ENCODE data around the gene ORM1.

ORM1 gene

DNA sequence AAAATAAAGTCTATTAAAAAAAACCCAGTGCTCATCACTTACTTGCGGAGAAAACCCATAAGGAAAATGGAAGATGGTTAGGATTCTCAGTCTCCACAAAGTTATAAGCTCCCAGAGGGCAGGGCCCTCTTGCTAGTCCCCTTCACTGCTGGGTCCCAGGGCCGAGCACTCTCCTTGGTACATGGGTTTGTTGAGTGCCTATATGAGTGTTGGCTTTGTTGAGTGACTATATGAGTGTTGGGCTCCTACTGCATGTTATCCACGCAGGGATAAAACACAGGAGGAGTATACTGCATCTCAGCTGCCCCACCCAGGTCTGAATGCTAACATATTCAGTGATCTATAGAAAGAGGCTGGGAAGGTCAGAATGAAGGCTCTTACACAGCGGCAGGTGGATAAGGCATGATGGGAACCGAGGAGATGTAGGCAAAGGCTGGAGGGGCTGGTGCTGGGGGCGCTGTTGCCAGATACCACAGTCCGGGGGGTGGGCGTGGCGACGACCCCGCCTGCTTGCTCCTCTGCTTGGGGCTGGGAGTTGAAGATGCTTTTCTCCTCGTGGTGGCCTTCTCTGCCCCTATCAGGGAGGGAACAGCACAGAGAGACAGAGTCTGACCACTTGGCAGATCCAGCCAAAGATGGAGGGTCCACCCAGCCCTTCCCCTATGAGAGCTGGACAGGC lies 18.4 kb downstream of the ORM1 start:
- DNase-seq (ENCODE audit: low spot score) (no peak), FAIRE-seq (no peak)

- no peak for FAIRE-seq
Measured at GRCh38 chr9:114341991-114342390, 19.1 kb downstream of the ORM1 start.

GRCh38 chr9:114342755-114343440 lies 20.0 kb downstream of the ORM1 start:
- FAIRE-seq, result no peak
- DNase-seq (ENCODE audit: low spot score), result no peak

More at GRCh38 chr9:114341991-114342390, 19.1 kb downstream of the ORM1 start:
- DNase-seq (ENCODE audit: low spot score), result no peak

DNA sequence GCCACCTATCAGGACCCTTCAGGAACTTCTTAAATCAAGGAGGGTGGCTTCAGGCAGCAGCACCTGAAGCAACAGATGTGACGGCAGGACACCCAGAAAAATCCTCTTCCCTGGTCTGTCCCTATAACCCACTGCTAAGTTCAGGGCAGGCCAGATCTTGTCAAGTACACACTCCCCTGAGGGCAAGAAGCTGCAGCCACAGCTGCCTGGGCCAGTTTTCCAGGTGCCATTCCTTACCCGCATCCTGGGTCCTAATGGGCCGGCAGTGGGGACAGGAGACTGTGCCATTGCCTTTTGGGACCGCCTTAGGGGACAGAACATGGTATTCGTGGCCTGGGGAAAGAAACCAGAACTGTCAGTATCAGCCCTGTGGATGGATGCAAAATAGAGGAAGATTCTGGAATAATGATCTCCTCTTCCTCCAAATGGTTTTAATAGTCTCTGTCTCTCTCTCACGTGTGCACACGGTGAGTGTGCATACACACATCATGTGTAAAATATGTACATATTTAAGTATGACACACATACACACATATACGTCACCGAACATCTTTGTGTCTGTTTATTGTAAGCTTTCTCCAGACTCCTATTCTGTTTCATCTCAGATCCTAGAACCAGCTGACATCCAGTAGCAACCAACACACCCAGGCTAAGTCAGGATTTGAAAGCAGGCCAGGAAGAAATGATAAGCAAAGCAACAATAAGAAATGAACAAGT lies 20.7 kb downstream of the ORM1 start:
- DNase-seq (ENCODE audit: low spot score) (no peak), FAIRE-seq (no peak)

DNA sequence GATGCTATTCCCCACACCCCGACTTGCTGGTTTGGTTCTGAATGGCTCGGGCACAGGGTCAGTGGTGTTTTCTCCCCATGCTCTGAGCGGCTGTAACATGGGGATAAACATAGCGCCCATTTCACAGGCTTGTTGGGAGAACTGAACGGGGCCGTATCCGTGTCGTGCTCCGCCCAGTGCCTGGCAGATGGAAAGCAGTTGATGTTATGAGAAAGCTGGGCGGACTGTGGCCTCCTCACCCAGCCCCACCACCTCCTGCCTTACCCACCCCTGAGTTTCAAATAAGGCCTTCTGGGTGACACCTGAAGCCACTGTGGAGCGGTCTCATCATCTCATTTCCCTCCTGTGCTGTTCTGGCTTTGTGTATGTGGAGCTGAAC lies 21.3 kb downstream of the ORM1 start:
- no peak for DNase-seq (ENCODE audit: low spot score)
- no peak for FAIRE-seq

GRCh38 chr9:114344692-114345091 lies 21.8 kb downstream of the ORM1 start:
- FAIRE-seq, result peak; percentile 33
- DNase-seq (ENCODE audit: low spot score), result peak; percentile 27

GRCh38 chr9:114345493-114346065 lies 22.7 kb downstream of the ORM1 start:
- FAIRE-seq, result no peak
- no peak for DNase-seq (ENCODE audit: low spot score)

GRCh38 chr9:114346146-114346545 lies 23.2 kb downstream of the ORM1 start:
- no peak for FAIRE-seq

DNA sequence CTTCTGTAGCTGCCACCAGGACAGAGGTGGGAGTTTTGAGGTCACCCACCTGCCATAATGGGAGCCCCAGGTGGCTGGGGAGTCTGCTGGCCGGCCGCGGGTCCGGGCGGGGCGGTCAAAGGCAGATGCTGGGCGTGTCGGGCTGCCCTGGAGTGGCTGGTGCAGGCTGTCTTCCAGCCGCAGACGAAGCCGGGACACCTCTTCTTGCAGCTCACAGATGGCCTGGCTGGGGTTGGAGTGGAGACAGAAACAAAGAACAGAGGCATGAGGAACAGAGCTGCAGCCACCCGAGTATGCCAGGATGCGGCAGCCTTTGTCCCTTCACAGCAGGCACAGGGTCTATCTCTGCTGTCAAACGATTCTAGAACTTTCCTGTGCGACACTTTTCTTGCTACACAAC lies 24.8 kb downstream of the ORM1 start:
- FAIRE-seq (no peak), DNase-seq (ENCODE audit: low spot score) (no peak)

More at GRCh38 chr9:114346146-114346545, 23.2 kb downstream of the ORM1 start:
- no peak for DNase-seq (ENCODE audit: low spot score)

- no peak for FAIRE-seq
- no peak for DNase-seq (ENCODE audit: low spot score)
Measured at GRCh38 chr9:114348261-114348905, 25.5 kb downstream of the ORM1 start.

- DNase-seq (ENCODE audit: low spot score), result peak; percentile 100
- FAIRE-seq, result peak; percentile 99
Measured at GRCh38 chr9:114348906-114349482, 26.1 kb downstream of the ORM1 start.

DNA sequence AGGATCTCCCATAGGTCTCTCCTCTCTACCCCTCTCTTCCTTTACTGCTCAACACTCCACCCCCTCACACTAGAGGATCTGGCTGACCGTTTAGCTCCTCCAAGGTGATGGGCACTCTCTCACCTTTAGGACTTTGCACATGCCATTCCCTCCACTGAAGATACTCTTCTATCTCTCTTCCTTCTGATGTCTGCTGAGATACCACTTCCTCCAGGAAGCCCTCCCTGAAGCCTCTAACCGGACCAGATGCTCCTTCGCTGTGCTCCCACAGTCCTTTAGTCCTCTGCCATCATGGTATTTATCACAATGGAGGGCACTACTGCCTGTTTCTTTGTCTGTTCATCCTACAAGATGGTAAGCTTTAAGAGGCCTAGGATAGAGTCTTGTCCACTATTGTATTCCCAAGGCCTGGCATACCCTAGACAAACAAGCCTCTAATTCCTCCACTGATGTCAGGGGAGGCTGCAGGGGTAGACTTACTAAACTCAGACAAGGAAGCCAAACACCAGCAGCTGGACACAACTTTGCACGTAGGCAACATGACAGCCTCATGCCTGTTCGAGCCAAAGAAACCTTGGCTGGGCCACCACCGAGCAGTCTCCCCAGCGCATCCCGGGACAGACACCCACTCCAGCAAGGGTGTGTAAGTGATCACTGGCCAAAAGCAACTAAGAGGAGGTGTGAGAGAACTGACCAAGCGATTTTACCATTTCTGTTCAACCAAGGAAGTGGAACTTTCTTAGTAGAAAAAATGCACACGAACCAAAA lies 27.0 kb downstream of the ORM1 start:
- FAIRE-seq (no peak), DNase-seq (ENCODE audit: low spot score) (no peak)

DNA sequence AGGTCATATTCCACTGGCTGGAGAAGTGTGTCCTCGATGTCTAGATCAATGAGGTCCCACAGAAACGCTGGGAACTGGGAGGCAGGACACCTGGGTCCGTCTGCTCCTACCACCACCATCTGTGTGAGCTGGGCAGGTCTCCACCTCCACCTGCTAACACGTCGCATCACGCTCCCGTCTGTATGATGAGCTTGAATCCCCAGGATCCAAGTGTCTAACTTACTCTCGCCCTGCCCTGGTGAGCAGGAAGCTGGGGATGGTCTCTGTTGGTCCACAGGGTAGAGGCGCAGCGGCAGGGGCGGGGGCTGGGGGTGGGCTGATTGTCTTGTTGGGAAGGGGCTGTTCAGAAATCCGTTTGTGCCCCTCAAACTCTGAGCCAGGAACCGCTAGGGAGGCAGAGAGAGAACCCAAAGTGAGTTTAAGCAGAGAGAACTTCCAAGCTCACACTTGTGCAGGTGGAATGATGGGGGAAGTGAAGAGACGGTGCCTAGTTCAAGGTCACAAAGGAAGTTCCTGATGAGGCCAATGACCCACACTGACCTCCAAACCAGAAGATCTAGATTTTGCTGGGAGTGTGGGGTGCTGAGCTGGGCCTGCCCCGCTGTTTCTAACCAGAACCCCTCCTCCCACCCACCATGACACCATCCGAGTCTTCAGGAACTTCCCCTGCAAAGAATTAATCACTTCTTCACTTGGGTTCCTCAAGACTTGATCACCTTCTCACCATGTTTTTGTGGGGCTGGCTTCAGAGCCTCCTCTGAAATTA lies 27.9 kb downstream of the ORM1 start:
- FAIRE-seq, result no peak

GRCh38 chr9:114351932-114352331 lies 29.0 kb downstream of the ORM1 start:
- FAIRE-seq (no peak), DNase-seq (ENCODE audit: low spot score) (no peak)

More for the DNA sequence above, 27.9 kb downstream of the ORM1 start:
- DNase-seq (ENCODE audit: low spot score), result no peak

DNA sequence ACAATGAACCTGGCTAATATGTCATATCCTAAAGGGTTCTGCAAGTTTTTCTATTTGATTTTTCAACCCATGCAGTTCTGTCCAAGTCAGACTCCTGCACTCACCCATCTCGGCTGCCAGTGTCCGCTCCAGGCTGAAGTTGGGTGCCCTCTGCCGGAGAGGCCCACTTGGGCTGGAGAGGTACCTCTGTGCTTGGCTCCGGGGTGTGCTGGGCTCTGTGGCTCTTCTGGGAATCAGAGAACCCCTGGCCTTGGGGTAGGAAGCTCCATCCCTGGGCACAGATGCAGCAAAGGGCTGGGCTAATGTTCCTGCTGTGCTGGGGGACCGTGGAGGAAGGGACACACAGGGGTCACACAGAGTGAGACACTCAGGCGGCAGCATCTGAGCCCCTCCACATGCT lies 32.9 kb downstream of the ORM1 start:
- no peak for DNase-seq (ENCODE audit: low spot score)
- no peak for FAIRE-seq

DNA sequence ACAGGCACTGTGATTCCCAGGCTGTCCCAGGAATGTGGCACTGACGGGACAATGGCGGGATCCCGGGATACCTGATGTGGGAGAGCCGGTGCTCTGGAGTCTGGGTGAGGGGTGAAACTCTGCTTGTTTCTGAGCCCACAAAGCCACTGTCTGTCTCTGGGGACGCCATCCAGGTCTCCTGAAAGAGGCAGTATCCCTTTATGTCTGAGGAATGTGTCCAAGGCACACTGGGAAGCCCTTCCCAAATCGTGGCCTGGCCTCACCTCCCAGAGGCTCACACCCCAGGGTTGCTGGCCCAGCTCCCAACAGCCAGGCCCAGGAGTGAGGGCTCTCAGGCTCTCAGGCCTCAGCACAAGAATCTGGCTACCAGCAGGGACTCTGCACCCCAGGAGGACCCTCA lies 33.9 kb downstream of the ORM1 start:
- no peak for FAIRE-seq
- no peak for DNase-seq (ENCODE audit: low spot score)

DNA sequence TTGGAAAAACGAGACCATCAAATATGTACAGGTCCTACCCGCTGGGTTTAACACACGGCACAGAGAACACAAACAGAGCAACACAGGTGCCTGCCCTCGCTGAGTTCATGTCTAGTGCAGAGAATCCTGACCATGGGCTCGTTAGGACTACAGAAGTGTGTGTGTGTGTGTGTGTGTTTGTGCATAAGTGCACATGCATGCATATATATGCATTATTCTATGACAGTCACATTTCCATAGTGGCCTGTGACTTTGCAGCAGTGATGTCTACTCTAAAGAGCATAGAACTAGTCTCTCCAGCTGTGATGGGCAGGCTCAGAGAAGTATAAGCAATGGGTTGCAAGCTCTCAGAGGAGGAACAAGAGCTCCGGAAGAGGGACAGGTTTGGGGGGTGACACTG lies 34.5 kb downstream of the ORM1 start:
- FAIRE-seq (no peak), DNase-seq (ENCODE audit: low spot score) (no peak)

DNA sequence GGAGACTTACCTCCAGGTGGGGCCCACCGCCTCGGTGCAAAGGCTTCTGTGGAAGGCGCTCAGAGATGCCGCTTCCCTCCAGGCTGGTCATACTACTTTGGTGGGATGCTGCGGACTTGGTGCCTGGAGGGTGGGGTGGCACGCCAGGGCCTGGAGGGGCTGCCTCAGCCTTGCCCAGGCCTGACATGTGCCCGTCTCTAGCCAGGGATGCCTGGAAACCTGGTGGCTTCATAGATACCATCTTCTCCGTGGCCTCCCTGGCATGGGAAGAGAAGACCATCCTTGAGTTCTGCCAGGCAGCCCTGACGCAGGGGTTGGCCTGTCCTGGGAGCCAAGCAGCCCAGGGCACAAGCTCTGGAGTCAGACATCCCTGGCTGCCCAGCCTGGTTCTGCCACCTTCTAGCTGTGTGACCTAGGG lies 35.0 kb downstream of the ORM1 start:
- no peak for DNase-seq (ENCODE audit: low spot score)
- no peak for FAIRE-seq

- FAIRE-seq, result no peak
- no peak for DNase-seq (ENCODE audit: low spot score)
Measured at GRCh38 chr9:114359801-114360200, 36.9 kb downstream of the ORM1 start.

DNA sequence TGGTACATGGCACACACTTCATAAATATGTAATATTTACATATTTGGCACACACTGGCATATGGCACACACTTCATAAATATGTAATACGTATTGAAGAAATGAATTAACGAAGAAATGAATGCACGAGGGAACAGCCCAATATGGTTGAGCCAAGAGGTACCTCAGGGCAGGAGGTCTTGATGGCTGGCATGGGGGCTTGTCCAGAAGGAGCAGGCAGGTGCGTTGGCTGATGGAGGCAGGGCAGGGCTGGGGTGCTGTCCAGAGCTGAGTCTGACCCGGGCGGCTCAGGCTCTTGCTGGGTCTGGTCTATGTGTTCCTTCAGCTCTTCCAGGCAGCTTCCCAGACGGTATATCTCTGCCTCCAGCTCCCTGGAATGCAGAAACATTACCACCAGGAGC lies 38.6 kb downstream of the ORM1 start:
- DNase-seq (ENCODE audit: low spot score) (no peak), FAIRE-seq (no peak)

Measured in RCC 7860 (cell line).